Vagina (tissue), 2 donors: ENCODE data around the gene RPLP1.

Source experiments
- CTCF ChIP-seq, 3 experiments: fragments of 450-650 bp in 2 of 3; fragments of 200-600 bp in 1 of 3; sonication (generic) in 1 of 3; IDR thresholded peaks; one replicate each; pipeline ENCODE4 v1.5.1; 2017 to 2019; ENCODE audit warnings: antibody characterized with exemption in 3 of 3, mild to moderate bottlenecking in 2 of 3, moderate library complexity in 2 of 3
- POLR2A ChIP-seq, 2 donors: fragments of 450-650 bp; IDR thresholded peaks; one replicate each; pipeline ENCODE4 v1.6.1; 2017; ENCODE audit warnings: antibody characterized with exemption in 2 of 2, mild to moderate bottlenecking in 2 of 2, moderate library complexity in 2 of 2
- POLR2AphosphoS5 ChIP-seq, 2 donors: sonication (generic); formaldehyde crosslinking; IDR thresholded peaks; one replicate each; pipeline ENCODE4 v1.9.0; 2017; ENCODE audit warnings: antibody characterized with exemption in 2 of 2, mild to moderate bottlenecking in 2 of 2, low read depth in 1 of 2; ENCODE audit not compliant: insufficient read depth in 1 of 2

DNA sequence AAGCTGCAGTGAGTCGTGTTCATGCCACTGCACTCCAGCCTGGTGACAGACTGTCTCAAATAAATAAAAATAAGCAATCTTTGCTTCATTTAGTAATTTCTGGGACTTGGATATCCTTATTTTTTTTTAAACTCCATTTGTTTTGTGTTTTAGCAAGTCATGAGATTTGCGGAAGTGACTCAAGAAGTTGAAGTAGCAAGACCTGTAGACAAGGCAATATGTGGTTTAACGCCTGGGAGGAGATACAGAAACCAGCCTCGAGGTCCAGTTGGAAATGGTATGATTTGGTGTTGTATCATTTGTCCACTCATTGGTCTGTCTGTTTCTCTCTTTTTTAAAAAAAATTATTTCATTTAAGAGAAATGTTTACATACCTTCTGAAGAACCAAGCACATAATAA lies 16.6 kb upstream of the RPLP1 start:
- TF ChIP-seq POLR2AphosphoS5 (IDR thresholded peaks at IDR 0.05; ENCODE audit: insufficient read depth in 1 of 2, low read depth in 1 of 2) (no peak), CTCF (IDR thresholded peaks at IDR 0.05) (no peak), POLR2A (IDR thresholded peaks at IDR 0.05) (no peak)
